ENCODE results near the gene DCDC1. TPM values are rescaled to one million over a fixed set of nuclear protein-coding genes. Genes with fewer than 3 reads are reported as not detected.

Gene DCDC1
- polyA plus RNA-seq, 3 donors, result 0.03 TPM; not detected in 2

GRCh38 chr11:30830681-30831080, 538.9 kb downstream of the DCDC1 start:
- 69% methylated on average over 1 of the region's 1 CpG for WGBS (ENCODE audit: insufficient coverage)
- TF ChIP-seq CTCF (IDR thresholded peaks at IDR 0.05), result no peak
- Histone ChIP-seq H3K27me3 (ENCODE audit: control insufficient read depth in 2 of 2, insufficient read depth in 2 of 2, low read length in 2 of 2) (no peaks in the 10 kb centered on the region), H3K36me3 (replicated peaks in 1 of 2; ENCODE audit: control insufficient read depth in 1 of 2, insufficient read depth in 2 of 2, low read length in 2 of 2) (no peaks in the 10 kb centered on the region), H3K4me1 (ENCODE audit: control insufficient read depth in 1 of 2, insufficient read depth in 2 of 2, low read length in 2 of 2) (no peaks in the 10 kb centered on the region), H2AFZ (ENCODE audit: insufficient read depth, low read depth, low read length, poor library complexity, severe bottlenecking) (no peak overlapping the region), H3K27ac (ENCODE audit: low read depth in 1 of 2, low read length in 2 of 2) (no peak overlapping the region), H3K9me3 (replicated peaks in 1 of 2; ENCODE audit: control insufficient read depth in 1 of 2, insufficient read depth in 1 of 2, low read length in 2 of 2) (no peaks in the 10 kb centered on the region), H3K79me2 (ENCODE audit: insufficient read depth, low read length) (no peaks in the 10 kb centered on the region), H4K20me1 (ENCODE audit: insufficient read depth, low read length) (no peaks in the 10 kb centered on the region), H3K4me3 (replicated peaks in 1 of 3; ENCODE audit: low read depth in 2 of 3, low read length in 3 of 3) (no peak overlapping the region), H3K9ac (ENCODE audit: insufficient read depth, low read length, poor library complexity, severe bottlenecking) (no peak overlapping the region), H3K4me2 (replicated peaks; ENCODE audit: extremely low read depth, low read length, poor library complexity, severe bottlenecking) (no peak overlapping the region)
- no peak for DNase-seq
- H3K36me3 Mint-ChIP-seq, result no peaks in the 10 kb centered on the region
- H3K9me3 Mint-ChIP-seq, result peaks cover 0 to 9% (median 2%) of the 10 kb centered on the region in 7 donors
- H3K27ac Mint-ChIP-seq, result no peak overlapping the region
- H3K27me3 Mint-ChIP-seq (ENCODE audit: low read depth in 3 of 3), result peaks cover 0 to 3% (median 0%) of the 10 kb centered on the region in 3 donors
- intact Hi-C loops (cut with micrococcal nuclease), result no loop called here
- no peak overlapping the region for H3K4me3 Mint-ChIP-seq
- H3K4me1 Mint-ChIP-seq, result no peaks in the 10 kb centered on the region

- Mint-ChIP-seq H3K9me3 (peaks cover 0 to 9% (median 1%) of the 10 kb centered on the region in 7 donors), H3K4me1 (no peaks in the 10 kb centered on the region), H3K36me3 (no peaks in the 10 kb centered on the region), H3K27me3 (ENCODE audit: low read depth in 3 of 3) (peaks cover 0 to 3% (median 0%) of the 10 kb centered on the region in 3 donors), H3K4me3 (no peak overlapping the region), H3K27ac (no peak overlapping the region)
- no peak overlapping the region for H3K4me2 ChIP-seq (replicated peaks; ENCODE audit: extremely low read depth, low read length, poor library complexity, severe bottlenecking)
- no peaks in the 10 kb centered on the region for H4K20me1 ChIP-seq (ENCODE audit: insufficient read depth, low read length)
- H3K36me3 ChIP-seq (replicated peaks in 1 of 2; ENCODE audit: control insufficient read depth in 1 of 2, insufficient read depth in 2 of 2, low read length in 2 of 2), result no peaks in the 10 kb centered on the region
- H3K4me1 ChIP-seq (ENCODE audit: control insufficient read depth in 1 of 2, insufficient read depth in 2 of 2, low read length in 2 of 2), result no peaks in the 10 kb centered on the region
- intact Hi-C loops (cut with micrococcal nuclease), result no loop called here
- H3K27ac ChIP-seq (ENCODE audit: low read depth in 1 of 2, low read length in 2 of 2), result no peak overlapping the region
- no peaks in the 10 kb centered on the region for H3K9me3 ChIP-seq (replicated peaks in 1 of 2; ENCODE audit: control insufficient read depth in 1 of 2, insufficient read depth in 1 of 2, low read length in 2 of 2)
- H3K27me3 ChIP-seq (ENCODE audit: control insufficient read depth in 2 of 2, insufficient read depth in 2 of 2, low read length in 2 of 2), result no peaks in the 10 kb centered on the region
- TF ChIP-seq CTCF (IDR thresholded peaks at IDR 0.05), result no peak
- H2AFZ ChIP-seq (ENCODE audit: insufficient read depth, low read depth, low read length, poor library complexity, severe bottlenecking), result no peak overlapping the region
- H3K9ac ChIP-seq (ENCODE audit: insufficient read depth, low read length, poor library complexity, severe bottlenecking), result no peak overlapping the region
- H3K79me2 ChIP-seq (ENCODE audit: insufficient read depth, low read length), result no peaks in the 10 kb centered on the region
- DNase-seq, result no peak
- no peak overlapping the region for H3K4me3 ChIP-seq (replicated peaks in 1 of 3; ENCODE audit: low read depth in 2 of 3, low read length in 3 of 3)
- 93% methylated on average over 4 of the region's 4 CpGs for WGBS (ENCODE audit: insufficient coverage)
These were observed 542.6 kb downstream of the DCDC1 start for GRCh38 chr11:30826911-30827310.

Data from CD14-positive monocyte (primary cell).